SU-DHL-6 (cell line): Measurements from ENCODE around the gene IFT52.

Experiments used
- H2AFZ ChIP-seq: fragments of 200-600 bp; sonication (generic); 2 replicates; pipeline ENCODE4 v1.6.1; 2014; ENCODE audit warnings: low read depth, mild to moderate bottlenecking, moderate library complexity, mixed read lengths, antibody characterized with exemption, low read length; ENCODE audit not compliant: severe bottlenecking
- H3F3A ChIP-seq: fragments of 200-600 bp; shearing (Covaris generic); 2 replicates; pipeline ENCODE4 v1.6.0; 2016; ENCODE audit warnings: antibody characterized with exemption, mild to moderate bottlenecking; ENCODE audit not compliant: insufficient read depth
- H3K27ac ChIP-seq: fragments of 200-600 bp; sonication (generic); 2 replicates; pipeline ENCODE4 v1.5.1; 2016; ENCODE audit warnings: low read depth, mild to moderate bottlenecking, low read length, moderate library complexity, mixed read lengths
- H3K27me3 ChIP-seq: fragments of 200-600 bp; sonication (generic), shearing (Covaris generic); 2 replicates; pipeline ENCODE4 v1.6.0; 2014; ENCODE audit warnings: mild to moderate bottlenecking, low read length
- H3K36me3 ChIP-seq: fragments of 200-600 bp; sonication (generic); 2 replicates; pipeline ENCODE4 v1.6.1; 2014; ENCODE audit warnings: mild to moderate bottlenecking, low read length, mixed read lengths
- H3K4me2 ChIP-seq: fragments of 300-600, 200-600 bp; shearing (Covaris generic), sonication (generic); 2 replicates; pipeline ENCODE4 v1.6.0; 2014; ENCODE audit warnings: low read length, low read depth, mild to moderate bottlenecking; ENCODE audit not compliant: poor library complexity, severe bottlenecking
- H3K4me3 ChIP-seq: fragments of 200-600 bp; sonication (generic); 2 replicates; pipeline ENCODE4 v1.5.1; 2014; ENCODE audit warnings: antibody characterized with exemption, low read length, mild to moderate bottlenecking, mixed read lengths; ENCODE audit not compliant: insufficient read depth, poor library complexity, severe bottlenecking
- H3K79me2 ChIP-seq: fragments of 200-600 bp; sonication (generic); 2 replicates; pipeline ENCODE4 v1.6.1; 2014; ENCODE audit warnings: mild to moderate bottlenecking, low read length, moderate library complexity; ENCODE audit not compliant: insufficient read depth
- H3K9ac ChIP-seq: fragments of 200-600 bp; sonication (generic); 2 replicates; pipeline ENCODE4 v1.7.0; 2014; ENCODE audit warnings: mild to moderate bottlenecking, low read length
- H3K9me2 ChIP-seq: fragments of 200-600 bp; sonication (generic); replicated peaks from 2 replicates; pipeline ENCODE4 v1.6.1; 2014; ENCODE audit warnings: low read length; ENCODE audit not compliant: insufficient read depth
- H3K9me3 ChIP-seq: fragments of 200-600 bp; sonication (generic); 2 replicates; pipeline ENCODE4 v1.6.1; 2014; ENCODE audit warnings: low read length, mixed read lengths; ENCODE audit not compliant: insufficient read depth
- H4K20me1 ChIP-seq: fragments of 200-600 bp; sonication (generic); 2 replicates; pipeline ENCODE4 v1.6.1; 2014; ENCODE audit warnings: low read depth, mild to moderate bottlenecking, antibody characterized with exemption, low read length, moderate library complexity, mixed read lengths
- CTCF ChIP-seq: fragments of 200-600 bp; sonication (generic); IDR thresholded peaks from one replicate; pipeline ENCODE4 v1.5.1; 2017; ENCODE audit warnings: antibody characterized with exemption, mild to moderate bottlenecking, low read length, moderate library complexity; ENCODE audit not compliant: insufficient read depth, poor library complexity, severe bottlenecking
- EZH2phosphoT487 ChIP-seq: fragments of 200-600 bp; sonication (generic), shearing (Covaris generic); conservative IDR thresholded peaks from 2 replicates; pipeline ENCODE4 v1.6.1; 2018; ENCODE audit warnings: mild to moderate bottlenecking, antibody characterized with exemption, low read length, moderate library complexity, mixed read lengths

Gene IFT52

DNA sequence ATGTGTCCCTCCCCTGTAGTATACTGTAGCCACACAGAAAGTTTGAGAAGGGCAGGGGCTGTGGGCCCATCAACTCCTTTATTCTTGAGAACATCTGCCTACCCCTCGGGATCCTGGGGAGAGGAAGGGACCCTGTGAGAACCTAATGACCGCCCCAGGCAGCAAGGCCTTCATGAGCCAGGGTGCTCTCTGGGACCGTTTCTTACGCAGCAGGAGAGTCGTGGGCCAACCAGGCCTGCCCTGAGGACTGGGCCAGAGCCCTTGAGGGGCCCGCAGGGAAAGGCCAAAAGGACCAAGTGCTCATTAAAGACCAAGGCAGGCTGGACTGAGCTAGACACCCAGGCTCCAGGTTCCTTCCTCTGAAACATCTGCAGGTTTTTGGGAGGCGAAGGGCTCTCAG is 26.7 kb upstream of the IFT52 start:
- no peaks in the 10 kb centered on the region for H3F3A ChIP-seq
- H3K9me3 ChIP-seq, result no peaks in the 10 kb centered on the region
- TF ChIP-seq CTCF (no peak), EZH2phosphoT487 (no peak)
- H3K9ac ChIP-seq, result no peak overlapping the region
- no peaks in the 10 kb centered on the region for H3K9me2 ChIP-seq
- H2AFZ ChIP-seq, result no peak overlapping the region
- H3K27me3 ChIP-seq, result no peaks in the 10 kb centered on the region
- H3K4me2 ChIP-seq, result no peak overlapping the region
- H3K79me2 ChIP-seq, result no peaks in the 10 kb centered on the region
- no peak overlapping the region for H3K27ac ChIP-seq
- no peak overlapping the region for H3K4me3 ChIP-seq
- H3K36me3 ChIP-seq, result no peaks in the 10 kb centered on the region
- no peaks in the 10 kb centered on the region for H4K20me1 ChIP-seq

DNA sequence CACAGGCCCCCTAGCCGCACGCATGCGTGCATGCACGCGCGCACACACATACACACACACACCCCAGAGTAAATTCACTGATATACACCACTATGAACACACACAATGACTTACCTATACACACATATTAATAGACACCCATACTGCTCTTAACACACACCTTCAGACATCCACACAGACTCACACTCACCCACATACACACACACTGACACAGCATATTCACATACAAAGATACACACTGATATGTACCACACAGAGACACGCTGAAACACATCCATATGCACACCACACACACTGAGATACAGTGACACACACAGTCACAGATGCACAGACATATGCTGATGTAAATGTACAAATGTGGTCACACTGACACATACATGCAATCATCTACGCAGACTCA is 26.3 kb upstream of the IFT52 start:
- H2AFZ ChIP-seq, result no peak overlapping the region
- H3K27me3 ChIP-seq, result no peaks in the 10 kb centered on the region
- H3K4me3 ChIP-seq, result no peak overlapping the region
- no peak overlapping the region for H3K9ac ChIP-seq
- H3F3A ChIP-seq, result no peaks in the 10 kb centered on the region
- no peaks in the 10 kb centered on the region for H3K36me3 ChIP-seq
- H4K20me1 ChIP-seq, result no peaks in the 10 kb centered on the region
- H3K9me3 ChIP-seq, result no peaks in the 10 kb centered on the region
- no peaks in the 10 kb centered on the region for H3K79me2 ChIP-seq
- H3K27ac ChIP-seq, result no peak overlapping the region
- H3K9me2 ChIP-seq, result no peaks in the 10 kb centered on the region
- TF ChIP-seq CTCF (no peak), EZH2phosphoT487 (no peak)
- no peak overlapping the region for H3K4me2 ChIP-seq

- Histone ChIP-seq H3F3A (no peaks in the 10 kb centered on the region), H3K9me2 (no peaks in the 10 kb centered on the region), H3K9ac (no peak overlapping the region), H3K27ac (no peak overlapping the region), H3K27me3 (no peaks in the 10 kb centered on the region), H3K9me3 (no peaks in the 10 kb centered on the region), H2AFZ (no peak overlapping the region), H4K20me1 (no peaks in the 10 kb centered on the region), H3K4me3 (no peak overlapping the region), H3K79me2 (no peaks in the 10 kb centered on the region), H3K36me3 (no peaks in the 10 kb centered on the region), H3K4me2 (no peak overlapping the region)
- no peak for TF ChIP-seq EZH2phosphoT487
- TF ChIP-seq CTCF, result no peak
These were observed 25.6 kb upstream of the IFT52 start for GRCh38 chr20:43564993-43565757.
